Neural cell (in vitro differentiated cells): Measurements from ENCODE around the gene TBC1D9B. TPM values are rescaled to one million over a fixed set of nuclear protein-coding genes. Genes with fewer than 3 reads are reported as not detected.

Experiments used
- H2AFZ ChIP-seq: fragments of 200-600, 300-800 bp; sonication (generic), shearing (Covaris generic); 2 replicates; pipeline ENCODE4 v1.6.0; 2014; ENCODE audit warnings: low read depth, mild to moderate bottlenecking, antibody characterized with exemption, low read length, moderate library complexity
- H3F3A ChIP-seq: fragments of 200-600 bp; shearing (Covaris generic); 2 replicates; pipeline ENCODE4 v1.6.1; 2016; ENCODE audit warnings: mild to moderate bottlenecking, moderate library complexity, mixed read lengths, antibody characterized with exemption, low read length; ENCODE audit not compliant: insufficient read depth, poor library complexity, severe bottlenecking
- H3K27ac ChIP-seq: fragments of 200-600, 300-800 bp; sonication (generic), shearing (Covaris generic); 2 replicates; pipeline ENCODE4 v1.5.1; 2014; ENCODE audit warnings: mild to moderate bottlenecking, low read length, moderate library complexity
- H3K27me3 ChIP-seq: fragments of 300-800, 200-600 bp; sonication (generic), shearing (Covaris generic); 2 replicates; pipeline ENCODE4 v1.6.0; 2014; ENCODE audit warnings: mild to moderate bottlenecking, low read depth, low read length, moderate library complexity; ENCODE audit not compliant: insufficient read depth
- H3K36me3 ChIP-seq: fragments of 300-800, 200-600 bp; sonication (generic), shearing (Covaris generic); 2 replicates; pipeline ENCODE4 v1.5.1; 2014; ENCODE audit warnings: mild to moderate bottlenecking, antibody characterized with exemption, low read length, moderate library complexity; ENCODE audit not compliant: insufficient read depth
- H3K4me2 ChIP-seq: fragments of 300-800, 200-600 bp; sonication (generic), shearing (Covaris generic); 2 replicates; pipeline ENCODE4 v1.6.0; 2014; ENCODE audit warnings: mild to moderate bottlenecking, low read length
- H3K4me3 ChIP-seq: fragments of 300-800, 200-600 bp; sonication (generic), shearing (Covaris generic); 2 replicates; pipeline ENCODE4 v1.5.1; 2014; ENCODE audit warnings: mild to moderate bottlenecking, low read length, moderate library complexity
- H3K79me2 ChIP-seq: fragments of 200-600 bp; shearing (Covaris generic); replicated peaks from 2 replicates; pipeline ENCODE4 v1.6.0; 2014; ENCODE audit warnings: mild to moderate bottlenecking, low read length, moderate library complexity; ENCODE audit not compliant: insufficient read depth
- H3K9ac ChIP-seq: fragments of 300-800, 200-600 bp; sonication (generic), shearing (Covaris generic); 2 replicates; pipeline ENCODE4 v1.6.1; 2016; ENCODE audit warnings: mild to moderate bottlenecking, low read length, mixed read lengths
- H3K9me2 ChIP-seq: fragments of 200-600 bp; shearing (Covaris generic); 2 replicates; pipeline ENCODE4 v1.6.1; 2016; ENCODE audit warnings: mild to moderate bottlenecking, low read length, mixed read lengths; ENCODE audit not compliant: insufficient read depth
- H3K9me3 ChIP-seq: fragments of 200-600, 300-800 bp; sonication (generic), shearing (Covaris generic); 2 replicates; pipeline ENCODE4 v1.6.1; 2016; ENCODE audit warnings: mild to moderate bottlenecking, mixed run types, low read length, moderate library complexity, mixed read lengths
- H4K20me1 ChIP-seq: fragments of 200-600 bp; shearing (Covaris generic); 2 replicates; pipeline ENCODE4 v1.6.1; 2016; ENCODE audit warnings: mild to moderate bottlenecking, mixed run types; ENCODE audit not compliant: insufficient read depth
- CTCF ChIP-seq: fragments of 450-650 bp; IDR thresholded peaks from 2 replicates; pipeline ENCODE4 v1.5.1; 2014; ENCODE audit warnings: antibody characterized with exemption, mild to moderate bottlenecking, moderate library complexity; ENCODE audit not compliant: poor library complexity, severe bottlenecking
- EP300 ChIP-seq: fragments of 450-650 bp; conservative IDR thresholded peaks from 2 replicates; pipeline ENCODE4 v1.6.1; 2014; ENCODE audit warnings: antibody characterized with exemption, mild to moderate bottlenecking, moderate library complexity; ENCODE audit not compliant: poor library complexity, severe bottlenecking
- EZH2 ChIP-seq: fragments of 200-600, 300-800 bp; shearing (Covaris generic), sonication (generic); IDR thresholded peaks from 2 replicates; pipeline ENCODE4 v1.6.1; 2014; ENCODE audit warnings: antibody characterized with exemption, low read length, borderline replicate concordance, mild to moderate bottlenecking; ENCODE audit not compliant: insufficient read depth, poor library complexity, severe bottlenecking
- MXI1 ChIP-seq: fragments of 450-650 bp; conservative IDR thresholded peaks from 2 replicates; pipeline ENCODE4 v1.6.1; 2014; ENCODE audit warnings: antibody characterized with exemption, mild to moderate bottlenecking; ENCODE audit not compliant: poor library complexity, severe bottlenecking
- POLR2AphosphoS5 ChIP-seq: IDR thresholded peaks from 2 replicates; pipeline ENCODE4 v1.6.1; 2012
- RAD21 ChIP-seq: fragments of 450-650 bp; conservative IDR thresholded peaks from 2 replicates; pipeline ENCODE4 v1.6.1; 2014; ENCODE audit warnings: antibody characterized with exemption, mild to moderate bottlenecking, moderate library complexity
- REST ChIP-seq: IDR thresholded peaks from 2 replicates; pipeline ENCODE4 v1.6.1; 2012; ENCODE audit warnings: borderline replicate concordance
- SMC3 ChIP-seq: fragments of 450-650 bp; conservative IDR thresholded peaks from 2 replicates; pipeline ENCODE4 v1.6.1; 2014; ENCODE audit warnings: antibody characterized with exemption, mild to moderate bottlenecking, moderate library complexity; ENCODE audit not compliant: poor library complexity
- TAF1 ChIP-seq: IDR thresholded peaks from 2 replicates; pipeline ENCODE4 v1.6.1; 2012; ENCODE audit warnings: low read depth
- polyA plus RNA-seq: library from polyadenylated mRNA; depleted of rRNA; stranded (reverse); fragments of >200 nt; gene quantifications from 2 replicates; pipeline ENCODE4 v1.2.3, GENCODE V29; 2014

The TBC1D9B gene
- polyA plus RNA-seq, 1 donor from 2014 or later = 50.7 TPM

GRCh38 chr5:179916523-179916922, 8.8 kb upstream of the TBC1D9B start:
- Histone ChIP-seq H3F3A (no peaks in the 10 kb centered on the region), H4K20me1 (no peaks in the 10 kb centered on the region), H3K9ac (no peak overlapping the region), H3K4me2 (no peak overlapping the region), H3K9me2 (no peaks in the 10 kb centered on the region), H3K4me3 (no peak overlapping the region), H3K36me3 (peaks cover 3% of the 10 kb centered on the region), H3K79me2 (no peaks in the 10 kb centered on the region), H3K9me3 (no peaks in the 10 kb centered on the region), H3K27ac (no peak overlapping the region), H2AFZ (no peak overlapping the region), H3K27me3 (no peaks in the 10 kb centered on the region)
- TF ChIP-seq POLR2AphosphoS5 = no peak
- TF ChIP-seq TAF1 = no peak
- no peak for TF ChIP-seq CTCF
- TF ChIP-seq MXI1 = no peak
- TF ChIP-seq EZH2 = no peak
- TF ChIP-seq SMC3 = no peak
- no peak for TF ChIP-seq REST
- TF ChIP-seq EP300 = no peak
- no peak for TF ChIP-seq RAD21

- no peak for TF ChIP-seq RAD21
- H3K36me3 ChIP-seq = peaks cover 3% of the 10 kb centered on the region
- no peaks in the 10 kb centered on the region for H3K9me3 ChIP-seq
- H3K4me3 ChIP-seq = no peak overlapping the region
- H3K9ac ChIP-seq = no peak overlapping the region
- no peaks in the 10 kb centered on the region for H3K79me2 ChIP-seq
- no peak overlapping the region for H3K27ac ChIP-seq
- H4K20me1 ChIP-seq = no peaks in the 10 kb centered on the region
- H2AFZ ChIP-seq = no peak overlapping the region
- no peak overlapping the region for H3K4me2 ChIP-seq
- H3K27me3 ChIP-seq = no peaks in the 10 kb centered on the region
- no peaks in the 10 kb centered on the region for H3F3A ChIP-seq
- no peaks in the 10 kb centered on the region for H3K9me2 ChIP-seq
These were observed 7.8 kb upstream of the TBC1D9B start for GRCh38 chr5:179915406-179915935.
